Endothelial cell (in vitro differentiated cells): ENCODE data around the gene EPHA4. TPM values are rescaled to one million over a fixed set of nuclear protein-coding genes. Genes with fewer than 3 reads are reported as not detected.

ENCODE experiments used
- DNase-seq: peaks from one replicate; pipeline ENCODE4 v3.0.0; 2021; ENCODE audit warnings: low spot score
- H3K27ac Mint-ChIP-seq: one replicate; pipeline ENCODE4 v1.8.0; 2021; ENCODE audit warnings: mixed read lengths, inconsistent platforms; ENCODE audit not compliant: unreplicated experiment
- H3K27me3 Mint-ChIP-seq: one replicate; pipeline ENCODE4 v1.8.0; 2021; ENCODE audit warnings: mild to moderate bottlenecking, moderate library complexity, mixed read lengths, inconsistent platforms; ENCODE audit not compliant: unreplicated experiment
- H3K36me3 Mint-ChIP-seq: one replicate; pipeline ENCODE4 v1.8.0; 2021; ENCODE audit warnings: mild to moderate bottlenecking, low read depth, mixed read lengths, inconsistent platforms; ENCODE audit not compliant: unreplicated experiment
- H3K4me1 Mint-ChIP-seq: one replicate; pipeline ENCODE4 v1.8.0; 2021; ENCODE audit warnings: mild to moderate bottlenecking, mixed read lengths, inconsistent platforms; ENCODE audit not compliant: unreplicated experiment
- H3K4me3 Mint-ChIP-seq: one replicate; pipeline ENCODE4 v1.8.0; 2021; ENCODE audit warnings: mild to moderate bottlenecking, mixed read lengths, inconsistent platforms; ENCODE audit not compliant: unreplicated experiment
- H3K9me3 Mint-ChIP-seq: one replicate; pipeline ENCODE4 v1.8.0; 2021; ENCODE audit warnings: mixed read lengths, inconsistent platforms; ENCODE audit not compliant: unreplicated experiment
- CTCF ChIP-seq: fragments of 200-600 bp; sonication (generic); IDR thresholded peaks from one replicate; pipeline ENCODE4 v1.5.0; 2021; ENCODE audit warnings: antibody characterized with exemption; ENCODE audit not compliant: unreplicated experiment
- total RNA-seq: library from RNA; stranded (reverse); fragmentation: NEBNext Ultra II Directional; extraction: Animal tissue kit (Norgen Biotek cat#: 25700); gene quantifications from one replicate; pipeline ENCODE4 v1.2.1, GENCODE V29; 2021; ENCODE audit not compliant: unreplicated experiment

The EPHA4 gene
- total RNA-seq, 1 donor from 2014 or later, result 62.0 TPM

- no peak for DNase-seq
- Mint-ChIP-seq H3K4me1 (peaks cover 9% of the 10 kb centered on the region), H3K9me3 (no peaks in the 10 kb centered on the region), H3K4me3 (no peak overlapping the region), H3K27ac (no peak overlapping the region), H3K36me3 (no peaks in the 10 kb centered on the region), H3K27me3 (no peaks in the 10 kb centered on the region)
- TF ChIP-seq CTCF, result no peak
These were observed 201.3 kb downstream of the EPHA4 start for GRCh38 chr2:221370857-221371211.

- TF ChIP-seq CTCF, result no peak
- Mint-ChIP-seq H3K4me1 (peaks cover 9% of the 10 kb centered on the region), H3K27ac (no peak overlapping the region), H3K9me3 (no peaks in the 10 kb centered on the region), H3K27me3 (no peaks in the 10 kb centered on the region), H3K4me3 (no peak overlapping the region), H3K36me3 (no peaks in the 10 kb centered on the region)
- no peak for DNase-seq
These were observed 201.8 kb downstream of the EPHA4 start for GRCh38 chr2:221370076-221370856.
